HUDEP-2 (cell line): Measurements from ENCODE around the gene VSIG10L2.

Experiments used
- DNase-seq, 76 experiments: peaks; one replicate each; lab custom pipeline; 2025; ENCODE audit not compliant: unreplicated experiment in 76 of 76; lab: John Stamatoyannopoulos, UW

The VSIG10L2 gene

DNA sequence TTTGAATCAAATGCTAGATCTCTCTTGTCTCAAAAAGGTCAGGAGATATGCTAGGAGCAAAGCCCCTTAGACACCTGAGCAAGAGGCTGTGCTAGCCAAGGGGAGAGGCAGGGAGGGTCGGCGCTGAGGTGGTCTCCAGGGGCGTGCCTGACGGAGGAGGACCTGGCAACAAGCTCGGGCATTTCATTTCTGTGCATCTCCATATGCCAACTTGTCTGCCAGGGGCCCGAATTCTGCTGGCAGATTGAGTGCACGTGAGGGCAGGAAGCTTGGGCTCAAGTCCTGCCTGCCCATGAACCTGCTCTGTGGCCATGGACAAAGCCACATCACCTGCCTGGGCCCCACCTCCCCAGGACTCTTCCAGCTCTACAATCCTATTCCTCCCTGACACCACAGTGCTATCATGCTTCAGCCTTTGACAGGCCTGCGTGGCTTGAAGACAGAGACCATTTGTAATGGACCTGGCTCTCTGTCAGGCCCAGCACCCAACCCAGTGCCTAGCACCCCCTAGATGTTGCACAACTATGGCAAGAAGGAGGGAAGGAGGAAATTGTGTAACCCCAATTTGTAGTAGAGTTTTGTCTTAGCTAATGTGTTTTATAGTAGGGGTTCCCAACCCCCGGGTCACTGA, 16.3 kb upstream of the VSIG10L2 start:
- DNase-seq: no peak

DNA sequence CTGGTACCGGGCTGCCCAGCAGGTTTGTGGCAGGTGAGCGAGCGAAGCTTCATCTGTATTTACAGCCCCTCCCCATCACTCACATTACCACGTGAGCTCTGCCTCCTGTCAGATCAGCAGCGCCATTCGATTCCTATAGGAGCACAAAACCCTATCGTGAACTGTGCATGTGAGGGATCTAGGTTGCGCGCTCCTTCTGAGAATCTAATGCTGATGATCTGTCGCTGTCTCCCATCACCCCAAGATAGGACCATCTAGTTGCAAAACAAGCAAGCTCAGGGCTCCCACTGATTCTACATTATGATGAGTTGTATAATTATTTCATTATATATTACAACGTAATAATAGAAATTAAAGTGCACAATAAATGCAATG, 15.8 kb upstream of the VSIG10L2 start:
- DNase-seq: no peak

DNA sequence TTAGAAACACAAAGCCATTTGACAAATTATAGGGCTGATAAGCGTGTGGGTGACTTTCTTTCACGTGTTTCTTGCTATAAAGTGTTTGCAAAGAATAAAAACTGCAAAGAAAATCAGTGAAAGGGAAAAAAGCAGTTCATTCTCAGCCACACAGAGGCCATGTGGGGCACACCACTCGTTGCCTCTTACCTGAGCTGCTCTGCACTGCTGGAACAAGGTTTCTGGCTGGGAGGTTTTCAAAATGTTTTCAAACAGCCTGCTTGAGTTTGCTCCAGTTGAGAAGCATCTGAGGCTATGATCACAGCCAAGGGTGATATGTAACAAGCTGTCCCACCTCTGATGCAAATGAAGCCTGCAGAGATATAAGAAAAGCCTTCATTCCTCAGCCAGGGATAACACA, 14.7 kb upstream of the VSIG10L2 start:
- no peak for DNase-seq

DNA sequence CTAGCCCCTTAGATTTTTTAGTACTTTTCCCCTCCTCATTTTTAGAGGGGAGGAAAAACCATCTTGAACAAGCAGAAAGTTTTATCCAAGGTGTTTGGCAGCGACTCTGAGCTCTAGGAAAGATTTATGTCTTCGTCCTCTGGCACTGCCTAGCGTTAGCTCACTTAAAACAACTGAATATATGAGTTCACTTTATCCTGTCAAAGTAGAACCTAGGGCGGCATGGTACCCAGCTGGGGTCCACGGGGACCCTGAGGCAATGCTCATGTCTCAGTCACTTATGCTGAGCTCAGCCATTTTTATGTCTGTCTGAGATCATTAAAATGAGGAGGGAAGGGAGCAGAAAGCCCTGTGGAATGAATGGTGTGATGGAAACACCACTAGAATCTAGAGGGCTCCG, 14.2 kb upstream of the VSIG10L2 start:
- DNase-seq: no peak

DNA sequence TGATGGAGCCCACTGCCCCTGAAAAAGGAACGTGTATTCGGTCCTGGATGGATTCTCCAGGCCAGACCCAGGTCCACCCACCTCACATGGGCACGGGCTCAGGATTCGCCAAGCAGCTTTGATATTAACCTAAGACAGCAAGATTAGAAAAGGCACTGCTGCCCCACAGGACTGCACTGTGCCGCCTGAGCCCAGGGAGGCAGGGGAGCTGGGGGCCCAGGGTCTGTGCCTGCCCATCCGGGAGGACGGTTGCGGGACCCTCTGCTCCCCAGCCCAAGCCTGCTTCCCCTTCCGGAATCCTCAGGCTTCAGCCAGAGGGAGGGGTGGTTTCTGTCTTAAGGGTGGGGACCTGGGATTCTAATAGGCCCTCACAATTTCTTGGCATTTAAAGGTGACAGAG, 13.5 kb upstream of the VSIG10L2 start:
- DNase-seq: no peak

DNA sequence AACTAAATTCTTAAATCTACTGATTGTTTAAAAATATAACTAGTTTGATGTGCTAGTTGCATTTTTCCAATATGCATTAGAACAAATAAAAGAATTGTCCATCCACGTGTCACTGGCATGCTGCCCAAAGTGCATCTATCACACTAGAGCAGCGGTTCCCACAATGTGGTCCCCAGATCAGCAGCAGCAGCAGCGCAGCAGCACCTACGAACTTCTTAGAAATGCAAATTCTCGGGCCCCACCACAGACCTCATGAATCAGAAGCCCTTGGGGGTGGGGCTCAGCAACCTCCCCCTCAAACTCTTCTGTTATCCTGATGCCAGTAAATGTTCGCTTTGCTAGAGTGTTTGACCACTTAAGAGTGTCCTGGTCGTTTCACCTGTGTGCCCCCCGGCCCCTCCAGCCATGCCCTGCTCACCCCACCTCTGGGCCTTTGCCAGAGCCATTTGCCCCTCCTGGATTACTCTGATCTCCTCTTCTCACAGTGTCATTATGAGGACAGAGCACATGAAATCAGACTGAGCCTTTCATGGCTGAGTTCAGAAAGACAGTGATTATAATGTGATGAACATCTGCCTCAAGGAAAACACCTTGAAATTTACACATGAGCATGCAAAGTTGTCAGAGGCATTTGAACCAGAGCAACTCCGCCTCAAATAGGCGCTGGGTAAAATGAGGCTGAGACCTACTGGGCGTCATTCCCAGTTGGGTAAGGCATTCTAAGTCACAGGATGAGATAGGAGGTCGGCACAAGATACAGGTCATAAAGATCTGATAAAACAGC, 12.6 kb upstream of the VSIG10L2 start:
- DNase-seq: no peak

DNA sequence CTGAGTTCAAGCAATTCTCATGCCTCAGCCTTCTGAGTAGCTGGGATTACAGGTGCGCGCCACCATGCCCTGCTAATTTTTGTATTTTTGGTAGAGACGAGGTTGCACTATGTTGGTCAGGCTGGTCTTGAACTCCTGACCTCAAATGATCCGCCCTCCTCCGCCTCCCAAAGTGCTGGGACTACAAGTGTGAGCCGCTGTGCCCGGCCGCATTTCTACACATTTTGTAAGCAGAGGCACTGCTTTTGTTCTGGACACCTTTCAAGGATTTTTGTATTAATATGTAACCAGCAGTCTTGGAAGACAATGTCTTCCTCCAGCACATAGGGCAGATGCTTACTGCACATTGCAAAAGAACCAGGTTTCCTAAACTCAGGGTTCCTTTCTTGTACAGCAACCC, 11.4 kb upstream of the VSIG10L2 start:
- no peak for DNase-seq

DNA sequence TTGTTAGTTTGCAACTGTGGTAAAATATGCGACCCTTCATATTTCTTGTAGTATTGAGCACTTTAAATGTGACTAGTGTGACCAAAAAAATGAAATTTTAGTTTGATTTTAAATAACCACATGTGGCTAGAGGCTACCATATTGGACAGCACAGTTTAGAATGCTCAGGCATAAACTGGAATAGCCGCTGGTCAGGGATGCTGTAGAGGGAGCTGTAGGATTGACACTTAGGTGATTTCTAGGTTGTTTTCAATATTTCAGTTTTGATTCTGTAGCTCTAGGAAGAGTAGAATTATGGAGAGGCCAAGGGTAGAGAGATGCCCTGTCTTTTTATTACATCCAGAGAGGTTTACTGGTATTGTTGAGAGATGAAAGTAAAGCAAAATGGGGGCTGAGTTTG, 10.8 kb upstream of the VSIG10L2 start:
- DNase-seq: no peak

DNA sequence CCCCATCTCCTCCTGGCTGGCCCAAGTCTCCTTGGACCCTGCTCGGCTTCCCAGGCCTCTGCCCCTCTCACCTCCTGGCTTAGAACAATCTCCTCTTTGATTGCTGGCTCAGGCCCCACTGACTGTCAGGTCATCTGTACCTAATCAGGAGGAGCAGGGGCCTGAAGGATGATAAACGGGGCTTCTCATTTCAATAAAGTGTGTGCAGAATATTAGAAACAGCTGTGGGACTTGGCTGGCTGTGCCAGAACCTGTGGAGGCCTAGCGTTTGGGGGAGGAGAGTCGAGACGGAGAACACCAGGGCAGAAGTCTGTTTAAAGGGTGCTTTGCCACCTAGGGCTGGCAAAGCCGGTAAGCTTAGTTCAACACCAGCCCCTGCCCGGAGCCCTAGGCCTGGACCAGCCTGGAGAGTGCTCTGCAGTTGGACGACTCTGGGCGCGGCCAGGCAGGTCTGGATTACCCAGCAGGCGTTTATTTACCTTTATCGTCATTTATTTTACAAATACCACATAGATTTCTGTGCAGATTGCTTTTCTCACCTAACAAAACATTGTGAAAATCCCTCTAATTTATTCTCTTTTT, 10.1 kb upstream of the VSIG10L2 start:
- DNase-seq: no peak

DNA sequence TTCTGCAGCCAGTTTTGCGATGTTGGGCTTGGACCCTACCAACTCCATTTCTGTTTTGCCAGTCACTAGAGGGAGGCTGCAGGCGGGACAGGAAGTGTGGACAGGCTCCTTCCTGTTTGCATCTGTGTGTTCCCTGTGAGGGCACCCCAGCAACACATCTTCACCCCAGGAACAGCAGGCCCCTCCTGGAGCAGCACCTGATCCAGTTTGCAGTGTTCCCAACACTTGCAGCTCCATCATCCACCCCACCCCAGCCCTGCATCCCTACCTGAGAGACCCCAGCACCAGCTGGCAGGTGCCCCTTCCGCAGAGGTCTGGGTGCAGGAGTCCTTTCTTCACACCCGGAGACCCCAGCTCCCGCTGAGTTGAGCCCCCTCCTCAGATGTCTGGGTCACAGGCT, 7.4 kb upstream of the VSIG10L2 start:
- DNase-seq: no peak

DNA sequence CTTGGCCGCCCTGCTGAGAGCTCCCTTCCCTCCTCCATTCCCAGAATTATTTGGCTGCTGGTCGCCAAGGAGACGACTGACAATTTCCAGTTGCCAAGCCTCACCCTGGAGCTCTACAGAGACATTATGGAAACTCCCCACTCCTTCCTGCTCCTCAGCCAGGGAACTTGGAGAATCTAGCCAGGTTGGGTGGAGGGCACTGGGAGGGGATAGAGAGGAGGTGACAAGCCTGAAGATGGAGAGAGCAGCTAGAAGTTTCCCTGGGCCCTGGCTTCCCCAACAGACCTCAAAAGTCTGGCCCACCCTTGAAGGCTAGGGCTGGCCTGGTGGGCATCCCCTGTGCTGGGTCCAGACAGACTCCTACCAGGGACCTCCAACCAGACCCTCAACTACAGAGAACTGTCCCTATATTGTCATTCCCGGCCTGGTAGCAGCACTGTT, 6.7 kb upstream of the VSIG10L2 start:
- DNase-seq: no peak

DNA sequence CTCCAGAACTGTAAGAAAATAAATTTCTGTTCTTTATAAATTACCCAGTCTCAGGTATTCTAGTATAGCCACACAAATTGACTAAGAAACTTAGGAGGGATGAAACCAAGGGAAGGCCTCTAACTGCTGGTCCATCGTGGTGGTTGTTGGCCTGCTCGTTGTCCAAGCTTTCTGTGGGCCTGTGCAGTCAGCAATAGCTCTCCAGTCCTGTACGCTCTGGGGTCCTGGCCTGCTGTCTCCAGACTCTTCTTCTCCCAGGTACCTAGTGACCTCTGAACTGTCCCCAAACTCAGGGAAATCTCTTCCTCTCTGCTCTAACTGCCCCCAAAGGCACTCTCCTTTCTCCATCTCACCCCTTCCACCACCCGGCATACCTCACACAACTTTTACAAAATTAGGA, 5.7 kb upstream of the VSIG10L2 start:
- DNase-seq: no peak

DNA sequence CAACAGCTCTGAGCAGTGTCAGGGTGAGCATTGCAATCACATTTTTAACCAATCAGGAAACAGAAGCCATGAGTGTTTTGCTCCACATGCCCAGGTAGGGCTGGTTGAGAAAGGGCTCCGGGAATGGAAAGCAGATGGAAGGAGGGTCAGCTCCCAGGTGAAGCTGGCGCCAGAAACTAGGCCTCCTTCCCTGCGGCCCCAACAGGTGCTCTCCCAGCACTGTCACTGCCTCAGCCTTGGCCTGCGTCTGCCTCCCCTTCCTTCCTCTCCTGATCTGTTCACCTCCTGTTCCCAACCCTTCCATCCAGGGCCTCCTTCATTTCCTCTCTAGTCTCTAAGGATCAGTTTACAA, 4.6 kb upstream of the VSIG10L2 start:
- no peak for DNase-seq

DNA sequence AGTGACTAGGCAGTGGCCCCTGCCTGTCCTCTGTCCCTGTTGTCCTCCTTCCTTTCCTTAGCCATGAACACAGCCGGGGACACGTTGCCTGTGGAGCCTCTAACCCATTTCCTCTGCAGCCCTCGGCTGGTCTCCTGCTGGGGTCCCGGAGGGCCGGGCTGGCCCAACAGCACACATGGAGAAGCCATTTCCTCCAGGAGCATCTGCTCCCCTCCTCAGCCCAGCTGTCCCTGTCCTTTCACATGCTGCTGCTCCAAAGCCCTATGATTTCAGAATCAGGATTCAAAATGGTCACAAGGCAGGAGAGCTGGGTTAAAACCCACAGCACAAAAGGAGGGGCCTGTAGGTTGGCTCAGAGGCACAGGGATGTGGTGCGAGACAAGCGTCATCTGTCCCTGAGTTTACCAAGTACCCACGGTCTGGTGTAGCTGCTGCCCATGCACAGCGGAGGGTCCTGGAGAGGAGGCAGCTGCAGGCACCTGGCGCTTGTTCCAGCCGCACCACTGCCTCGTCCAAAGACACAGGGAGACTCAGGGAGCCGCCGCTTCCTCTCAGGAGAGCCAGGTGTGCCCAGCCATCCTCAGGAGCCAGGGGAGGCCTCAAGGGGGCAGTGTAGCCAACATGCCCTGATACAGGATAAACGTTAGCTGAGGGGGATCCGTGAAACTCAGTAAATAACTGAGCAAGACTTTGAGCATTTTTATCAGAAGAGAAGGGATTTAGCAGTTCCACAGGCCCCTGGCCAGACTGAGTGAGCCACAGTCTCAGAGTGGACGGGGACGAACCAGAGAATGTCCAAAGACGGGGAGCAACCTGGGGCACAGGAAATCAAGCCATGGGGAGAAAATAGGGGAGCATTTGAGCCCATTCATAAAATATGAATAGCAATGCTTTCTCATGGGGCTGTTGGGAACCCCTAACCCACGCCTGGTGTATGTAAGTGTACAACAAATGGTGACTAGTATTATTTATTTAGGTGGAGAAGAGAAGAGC, 3.9 kb upstream of the VSIG10L2 start:
- DNase-seq: peak in 14 of 76 experiments; percentile 1 to 34 (median 4)

DNA sequence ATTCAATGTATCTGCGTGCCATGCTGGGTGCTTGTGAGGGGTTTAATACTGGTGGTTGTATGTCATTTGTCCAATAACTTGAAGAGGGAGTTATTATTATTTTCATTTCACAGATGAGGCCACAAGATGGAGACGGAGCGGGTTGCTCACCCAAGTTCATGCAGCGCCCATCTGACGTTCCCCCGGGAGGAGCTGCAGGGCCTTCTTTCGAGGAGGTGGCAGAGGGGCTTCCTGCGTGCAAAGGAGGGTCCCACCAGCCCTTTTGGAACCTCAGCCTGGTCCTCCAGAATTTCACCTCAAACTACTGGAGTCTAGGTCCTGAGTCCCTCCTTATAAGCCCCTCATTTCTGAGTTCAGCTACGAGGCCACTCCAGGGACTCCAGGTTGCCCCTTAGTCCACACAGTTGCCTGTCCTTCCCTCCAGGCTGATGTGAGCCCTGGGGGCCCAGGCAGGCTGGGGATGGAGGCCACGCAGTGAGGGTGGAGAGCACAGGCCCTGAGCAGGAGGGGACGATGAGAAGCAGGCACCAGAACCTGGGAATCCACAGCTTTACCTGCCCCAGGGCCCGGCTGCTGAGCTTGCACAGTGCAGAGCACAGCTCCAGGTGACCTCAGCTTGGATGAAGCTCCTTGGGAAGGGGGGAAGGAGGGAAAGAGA, 2.9 kb upstream of the VSIG10L2 start:
- DNase-seq: no peak

DNA sequence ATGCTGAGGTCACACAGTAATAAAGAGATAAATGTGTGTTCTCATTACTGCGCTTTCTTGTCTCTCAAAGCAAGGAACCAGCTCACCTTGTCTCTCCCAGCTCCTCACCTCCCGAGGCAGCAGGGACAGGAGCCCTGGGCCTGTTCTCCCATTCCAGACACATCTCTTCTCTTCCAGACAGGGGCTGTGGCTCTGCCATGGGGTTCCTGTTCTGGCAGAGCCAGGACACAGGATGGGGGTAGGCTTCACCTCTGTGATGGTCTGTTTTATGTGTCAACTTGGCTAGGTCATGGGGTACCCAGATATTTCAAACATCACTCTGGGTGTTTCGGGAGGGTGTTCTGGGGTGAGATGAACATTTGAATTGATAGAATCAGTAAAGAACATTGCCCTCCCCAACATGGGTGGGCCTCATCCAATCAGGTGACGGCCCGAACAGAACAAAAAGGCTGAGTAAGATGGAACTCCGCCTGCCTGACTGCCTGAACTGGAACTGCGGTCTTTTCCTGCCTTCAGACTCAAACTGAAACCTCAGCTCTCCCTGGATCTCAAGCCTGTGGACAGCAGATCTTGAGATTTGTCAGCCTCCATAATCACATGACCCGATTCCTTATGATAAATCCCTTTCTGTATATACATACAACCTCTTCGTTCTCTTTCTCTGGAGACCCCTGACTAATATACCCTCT, 2.0 kb upstream of the VSIG10L2 start:
- DNase-seq: no peak

DNA sequence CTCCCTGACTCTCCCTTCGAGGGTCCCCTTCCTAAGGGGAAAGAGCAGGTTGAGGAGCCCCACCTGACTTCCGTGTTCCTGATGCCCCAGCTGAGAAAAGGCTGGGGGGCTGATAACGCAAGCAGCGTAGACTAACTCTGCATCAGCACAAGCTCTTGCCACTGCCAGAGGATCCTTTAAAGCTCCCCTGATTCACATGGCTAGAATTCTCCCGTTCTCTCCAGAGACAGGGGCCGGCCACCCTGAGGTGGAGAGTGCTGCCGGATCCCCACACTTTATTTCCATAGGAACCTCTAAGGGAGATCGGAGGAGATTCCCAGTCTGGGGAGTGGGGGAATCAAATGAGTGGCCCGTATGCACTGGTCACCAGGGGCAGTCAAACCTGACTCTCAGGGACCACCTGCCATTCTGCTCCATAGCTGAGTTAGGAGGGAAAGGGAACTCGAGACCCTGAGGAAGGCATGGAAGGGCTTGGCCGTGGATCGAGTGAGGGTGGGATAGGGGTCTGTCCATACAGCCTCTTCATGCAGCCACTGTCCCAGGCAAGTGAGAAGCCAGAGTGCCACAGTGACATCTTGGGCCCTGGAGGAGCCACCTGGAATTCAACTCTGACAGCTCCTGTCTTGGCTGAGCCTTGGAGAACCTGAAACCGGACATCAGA, 1.4 kb upstream of the VSIG10L2 start:
- DNase-seq: no peak

DNA sequence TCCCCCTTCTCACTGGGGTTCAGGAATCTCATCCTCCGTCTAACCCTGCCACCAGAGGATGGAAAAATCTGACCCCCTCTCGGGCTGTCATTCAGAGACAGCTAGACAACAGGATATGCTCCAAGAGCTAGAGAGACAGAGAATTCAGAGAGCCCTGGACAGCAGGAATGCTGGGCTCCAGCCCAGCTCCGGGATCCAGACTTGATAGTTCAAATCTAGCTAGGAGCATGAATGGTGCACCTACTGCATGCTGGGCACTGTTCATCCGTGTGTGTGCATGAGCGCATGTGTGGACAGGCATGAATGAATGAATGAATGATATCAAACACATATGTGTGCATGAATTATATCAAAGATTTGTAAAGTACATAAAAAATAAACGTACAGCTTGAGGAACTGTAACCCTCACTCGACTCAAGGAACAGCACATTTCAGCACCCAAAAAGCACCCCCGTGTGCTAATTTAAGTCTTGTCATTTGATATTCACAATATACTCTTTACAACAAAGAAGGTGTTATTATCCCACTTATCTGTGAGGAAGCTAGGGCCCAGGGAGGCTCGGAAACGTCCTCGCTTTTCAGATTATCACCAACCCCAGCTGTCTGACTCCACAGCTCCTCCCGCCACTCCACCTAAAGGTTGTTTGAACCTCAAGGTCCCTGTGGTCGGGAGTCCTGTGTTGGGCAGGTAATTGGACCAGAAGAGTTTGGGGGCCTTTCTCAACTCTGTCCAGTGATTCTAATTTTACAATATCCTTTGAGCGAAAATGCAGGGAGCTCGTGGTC, 640 bp upstream of the VSIG10L2 start:
- DNase-seq: no peak
